Subcutaneous abdominal adipose tissue (tissue), 5 donors: Measurements from ENCODE around the gene LARP7.
"Not testable (repeated sequence)": the region's sequence is repeated elsewhere in the genome, so short reads cannot be mapped to it uniquely, and the experiment has no call there.

ENCODE experiments used
- H3K27ac ChIP-seq: one replicate; pipeline ENCODE4 v1.7.0; 2013; ENCODE audit warnings: low read depth, mild to moderate bottlenecking, inconsistent platforms, low read length, moderate library complexity
- H3K27me3 ChIP-seq, 5 donors: one replicate each; pipeline ENCODE4 v1.7.0; 2013; ENCODE audit warnings: low read length in 5 of 5, inconsistent platforms in 1 of 5; ENCODE audit not compliant: control insufficient read depth in 5 of 5, insufficient read depth in 4 of 5
- H3K36me3 ChIP-seq, 5 donors: one replicate each; pipeline ENCODE4 v1.7.0; 2013; ENCODE audit warnings: low read length in 5 of 5; ENCODE audit not compliant: control insufficient read depth in 5 of 5, insufficient read depth in 5 of 5
- H3K4me1 ChIP-seq, 5 donors: one replicate each; pipeline ENCODE4 v1.7.0; 2013; ENCODE audit warnings: low read length in 5 of 5, mild to moderate bottlenecking in 3 of 5, moderate library complexity in 1 of 5; ENCODE audit not compliant: control insufficient read depth in 5 of 5, insufficient read depth in 5 of 5
- H3K4me3 ChIP-seq, 5 donors: one replicate each; pipeline ENCODE4 v1.7.0; 2013; ENCODE audit warnings: low read length in 5 of 5, low read depth in 1 of 5
- H3K9ac ChIP-seq, 5 donors: one replicate each; pipeline ENCODE4 v1.7.0; 2013; ENCODE audit warnings: low read length in 5 of 5, mild to moderate bottlenecking in 4 of 5, moderate library complexity in 3 of 5
- H3K9me3 ChIP-seq, 5 donors: one replicate each; pipeline ENCODE4 v1.7.0; 2013; ENCODE audit warnings: low read length in 5 of 5; ENCODE audit not compliant: control insufficient read depth in 5 of 5
- donor health status: healthy.
- donor health status: healthy.
- donor health status: healthy.
- donor health status: healthy.
- donor health status: healthy.

LARP7 gene

GRCh38 chr4:112633477-112634235 is 3.3 kb upstream of the LARP7 start:
- H3K9ac ChIP-seq: no peak overlapping the region
- no peaks in the 10 kb centered on the region for H3K27me3 ChIP-seq
- H3K27ac ChIP-seq: no peak overlapping the region
- H3K4me3 ChIP-seq: no peak overlapping the region
- H3K4me1 ChIP-seq: peaks cover 0 to 21% (median 20%) of the 10 kb centered on the region in 5 donors
- no peaks in the 10 kb centered on the region for H3K9me3 ChIP-seq
- peaks cover 0 to 4% (median 0%) of the 10 kb centered on the region in 5 donors for H3K36me3 ChIP-seq

GRCh38 chr4:112637552-112637866 is 566 bp downstream of the LARP7 start:
- H3K4me1 ChIP-seq: peaks cover 0 to 21% (median 21%) of the 10 kb centered on the region in 5 donors
- peak overlapping the region; percentile 86 to 96 (median 95) for H3K4me3 ChIP-seq
- H3K36me3 ChIP-seq: peaks cover 0 to 7% (median 0%) of the 10 kb centered on the region in 5 donors

DNA sequence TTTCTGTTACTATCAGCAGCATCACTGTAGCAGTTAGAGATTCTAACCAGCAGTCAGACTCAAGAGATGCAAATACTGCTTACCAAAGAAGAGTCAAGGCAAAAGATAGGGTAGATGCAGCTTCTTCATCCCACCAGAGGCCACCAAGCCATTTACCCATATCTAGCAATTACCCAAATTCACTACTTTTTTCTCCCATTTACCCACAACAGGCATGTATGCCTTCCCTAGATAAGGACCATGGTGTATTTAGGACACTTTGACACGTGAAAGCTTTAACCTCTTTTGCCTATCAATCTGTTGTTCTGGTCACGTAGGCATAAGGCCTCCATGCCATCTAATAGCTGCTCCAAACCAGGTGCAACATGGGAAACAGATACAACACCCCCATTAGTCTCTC is 5.6 kb downstream of the LARP7 start:
- Histone ChIP-seq H3K27me3 (no peaks in the 10 kb centered on the region), H3K36me3 (peaks cover 22 to 31% (median 26%) of the 10 kb centered on the region in 5 donors), H3K4me1 (peaks cover 0 to 16% (median 11%) of the 10 kb centered on the region in 5 donors), H3K27ac (no peak overlapping the region), H3K9ac (peak overlapping the region in 1 of 5 donors; percentile 12), H3K9me3 (no peaks in the 10 kb centered on the region), H3K4me3 (no peak overlapping the region)

More at GRCh38 chr4:112637552-112637866, 566 bp downstream of the LARP7 start:
- Histone ChIP-seq H3K27ac (peak overlapping the region; percentile 83), H3K9ac (peak overlapping the region; percentile 73 to 91 (median 88)), H3K27me3 (no peaks in the 10 kb centered on the region), H3K9me3 (no peaks in the 10 kb centered on the region)

DNA sequence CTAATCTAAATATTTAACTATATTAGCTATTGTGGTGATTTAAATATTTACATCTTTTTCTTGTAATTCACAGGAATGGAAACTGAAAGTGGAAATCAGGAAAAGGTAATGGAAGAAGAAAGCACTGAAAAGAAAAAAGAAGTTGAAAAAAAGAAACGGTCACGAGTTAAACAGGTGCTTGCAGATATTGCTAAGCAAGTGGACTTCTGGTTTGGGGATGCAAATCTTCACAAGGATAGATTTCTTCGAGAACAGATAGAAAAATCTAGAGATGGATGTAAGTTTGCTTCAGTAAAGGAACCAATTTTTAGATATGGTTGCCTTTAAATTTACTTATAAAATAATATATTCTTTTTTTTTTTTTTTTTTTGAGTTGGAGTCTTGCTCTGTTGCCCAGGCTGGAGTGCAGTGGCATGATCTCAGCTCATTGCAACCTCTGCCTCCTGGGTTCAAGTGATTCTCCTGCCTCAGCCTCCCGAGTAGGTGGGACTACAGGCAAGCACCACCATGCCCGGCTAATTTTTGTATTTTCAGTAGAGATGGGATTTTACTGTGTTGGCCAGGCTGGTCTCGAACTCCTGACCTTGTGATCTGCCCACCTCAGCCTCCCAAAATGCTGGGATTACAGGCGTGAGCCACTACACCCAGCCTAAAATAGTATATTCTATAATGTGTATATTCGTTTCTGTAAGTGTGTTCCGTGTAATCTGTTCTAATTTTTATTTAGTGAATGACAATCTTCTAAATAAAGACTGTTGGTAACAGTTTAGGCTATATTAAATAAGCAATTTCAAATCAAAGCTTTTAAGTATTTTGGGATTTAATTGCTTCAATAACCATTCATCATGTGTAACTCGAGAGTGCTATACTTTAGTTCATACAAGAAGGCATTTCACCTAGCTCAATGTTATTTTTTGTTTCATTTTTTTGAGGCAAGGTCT is 7.9 kb downstream of the LARP7 start:
- H3K36me3 ChIP-seq: peaks cover 31 to 48% (median 46%) of the 10 kb centered on the region in 5 donors

DNA sequence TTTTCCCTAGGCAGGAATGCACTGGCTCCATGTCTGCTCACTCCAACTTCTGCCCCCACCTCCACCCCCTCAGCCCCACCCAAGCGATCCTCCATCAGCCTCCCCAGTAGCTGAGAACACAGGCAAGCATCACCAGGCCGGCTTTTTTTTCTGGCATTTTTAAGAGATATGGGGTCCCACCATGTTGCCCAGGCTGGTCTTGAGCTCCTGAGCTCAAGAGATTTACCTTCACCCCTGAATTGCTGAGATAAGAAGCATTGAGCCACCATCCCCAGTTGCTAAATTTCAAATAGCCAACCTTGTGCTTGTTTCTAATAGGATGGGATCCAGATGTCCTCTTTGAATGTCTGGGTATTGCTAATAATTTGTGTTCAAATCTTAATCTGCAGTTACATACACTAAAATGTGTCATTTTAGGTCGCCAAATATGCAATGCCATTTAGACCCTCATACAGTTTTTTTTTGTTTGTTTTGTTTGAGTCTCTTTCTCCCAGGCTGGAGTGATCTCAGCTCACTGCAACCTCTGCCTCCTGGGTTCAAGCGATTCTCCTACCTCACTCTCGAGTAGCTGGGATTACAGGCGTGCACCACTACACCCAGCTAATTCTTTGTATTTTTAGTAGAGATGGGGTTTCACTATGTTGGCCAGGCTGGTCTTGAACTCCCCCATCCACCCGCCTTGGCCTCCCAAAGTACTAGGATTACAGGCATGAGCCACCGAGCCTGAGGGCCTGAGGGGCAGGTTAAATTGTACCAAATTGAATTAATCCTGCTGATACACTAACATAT is 8.8 kb downstream of the LARP7 start:
- Histone ChIP-seq H3K9ac (no peak overlapping the region), H3K27me3 (no peaks in the 10 kb centered on the region), H3K27ac (no peak overlapping the region), H3K36me3 (peaks cover 35 to 55% (median 52%) of the 10 kb centered on the region in 5 donors), H3K9me3 (no peaks in the 10 kb centered on the region), H3K4me3 (no peak overlapping the region), H3K4me1 (peaks cover 0 to 5% (median 0%) of the 10 kb centered on the region in 5 donors)

More for the DNA sequence above, 7.9 kb downstream of the LARP7 start:
- H3K4me3 ChIP-seq, H3K9me3 ChIP-seq, H3K9ac ChIP-seq, H3K4me1 ChIP-seq, H3K27ac ChIP-seq, H3K27me3 ChIP-seq: not testable (repeated sequence)

DNA sequence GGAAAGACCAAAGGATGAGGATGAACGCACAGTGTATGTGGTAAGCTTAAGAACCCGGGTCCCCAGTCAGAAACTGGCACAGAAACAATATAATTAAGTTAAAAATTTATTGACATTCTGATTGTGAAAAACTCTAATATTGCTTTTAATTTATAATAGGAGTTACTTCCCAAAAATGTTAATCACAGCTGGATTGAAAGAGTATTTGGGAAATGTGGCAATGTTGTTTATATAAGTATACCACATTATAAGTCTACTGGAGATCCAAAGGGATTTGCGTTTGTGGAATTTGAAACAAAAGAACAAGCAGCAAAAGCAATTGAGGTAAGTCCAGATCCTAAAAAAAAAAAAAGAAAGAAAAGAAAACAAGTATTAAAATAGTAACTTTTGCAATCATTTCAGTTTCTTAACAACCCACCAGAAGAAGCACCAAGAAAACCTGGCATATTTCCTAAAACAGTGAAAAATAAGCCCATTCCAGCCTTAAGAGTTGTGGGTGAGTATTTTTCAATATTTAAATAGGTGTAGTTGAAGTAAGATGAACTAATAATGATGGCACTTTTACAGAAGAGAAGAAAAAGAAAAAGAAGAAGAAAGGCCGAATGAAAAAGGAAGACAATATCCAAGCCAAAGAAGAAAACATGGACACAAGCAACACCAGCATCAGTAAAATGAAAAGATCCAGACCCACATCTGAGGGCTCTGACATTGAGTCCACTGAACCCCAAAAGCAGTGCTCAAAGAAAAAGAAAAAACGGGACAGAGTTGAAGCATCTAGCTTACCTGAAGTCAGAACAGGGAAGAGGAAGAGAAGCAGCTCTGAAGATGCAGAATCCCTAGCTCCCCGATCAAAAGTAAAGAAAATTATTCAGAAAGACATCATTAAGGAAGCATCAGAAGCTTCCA is 9.9 kb downstream of the LARP7 start:
- Histone ChIP-seq H3K27me3 (no peaks in the 10 kb centered on the region), H3K27ac (no peak overlapping the region), H3K4me1 (peaks cover 0 to 5% (median 0%) of the 10 kb centered on the region in 5 donors), H3K9ac (no peak overlapping the region), H3K9me3 (no peaks in the 10 kb centered on the region), H3K4me3 (no peak overlapping the region), H3K36me3 (peaks cover 42 to 66% (median 62%) of the 10 kb centered on the region in 5 donors)

DNA sequence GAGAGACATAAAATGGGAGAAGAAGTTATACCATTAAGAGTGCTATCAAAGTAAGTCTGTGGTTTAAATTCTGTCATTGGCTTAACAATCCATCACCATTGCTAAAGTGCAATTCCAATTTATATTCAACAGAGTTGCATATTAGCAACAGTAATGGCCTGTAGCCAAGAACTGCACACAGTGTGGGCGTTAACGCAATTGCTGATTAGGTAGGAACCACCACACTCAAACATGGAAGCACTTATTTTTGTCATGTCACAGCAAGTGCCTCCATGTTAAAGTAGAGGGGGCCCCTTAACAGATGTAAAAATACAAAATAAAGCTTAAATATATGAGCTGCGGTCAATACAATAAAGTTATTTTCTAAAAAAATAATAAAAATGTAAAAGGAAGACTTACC is 10.8 kb downstream of the LARP7 start:
- Histone ChIP-seq H3K27ac (no peak overlapping the region), H3K36me3 (peaks cover 42 to 73% (median 62%) of the 10 kb centered on the region in 5 donors), H3K9me3 (no peaks in the 10 kb centered on the region), H3K4me3 (no peak overlapping the region), H3K27me3 (no peaks in the 10 kb centered on the region), H3K4me1 (peaks cover 0 to 5% (median 0%) of the 10 kb centered on the region in 5 donors), H3K9ac (no peak overlapping the region)

GRCh38 chr4:112648263-112649054 is 11.5 kb downstream of the LARP7 start:
- H3K4me1 ChIP-seq: peaks cover 0 to 3% (median 0%) of the 10 kb centered on the region in 5 donors
- H3K9me3 ChIP-seq: no peaks in the 10 kb centered on the region
- H3K27ac ChIP-seq: no peak overlapping the region
- peaks cover 42 to 76% (median 66%) of the 10 kb centered on the region in 5 donors for H3K36me3 ChIP-seq
- H3K4me3 ChIP-seq: no peak overlapping the region
- no peaks in the 10 kb centered on the region for H3K27me3 ChIP-seq
- H3K9ac ChIP-seq: no peak overlapping the region
